ENCODE data around the gene SLC66A3.

The SLC66A3 gene

GRCh38 chr2:11155381-11156035, at the start of gene SLC66A3:
SLC66A3 (plus strand) TSS chr2:11155467; CDS start chr2:11155547, 80 bp downstream.
- DNase-seq (ENCODE audit: low read depth in 2 of 2): peak; percentile 56 to 59

DNA sequence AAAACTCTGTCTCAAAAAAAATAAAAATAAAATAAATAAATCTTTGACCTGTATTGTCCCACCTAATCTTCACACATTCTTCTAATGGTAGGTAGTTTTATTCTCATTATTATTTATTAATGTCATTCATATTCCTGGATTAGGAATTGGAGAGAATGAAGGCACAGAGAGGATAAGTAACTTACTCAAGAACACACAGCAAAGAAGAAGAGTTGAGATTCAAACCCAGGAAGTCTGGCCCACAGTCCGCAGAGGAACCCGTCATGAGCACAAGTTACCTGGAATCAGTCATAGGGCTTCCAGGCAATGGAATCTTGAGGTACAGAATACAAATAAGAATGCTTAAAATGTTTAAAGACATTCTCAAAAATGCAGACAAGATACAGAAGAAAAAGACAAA, 46.3 kb upstream of the SLC66A3 start:
- DNase-seq (ENCODE audit: low read depth in 2 of 2): no peak

- DNase-seq (ENCODE audit: low read depth in 2 of 2): no peak
Observed at GRCh38 chr2:11112870-11113428, 42.3 kb upstream of the SLC66A3 start.

DNA sequence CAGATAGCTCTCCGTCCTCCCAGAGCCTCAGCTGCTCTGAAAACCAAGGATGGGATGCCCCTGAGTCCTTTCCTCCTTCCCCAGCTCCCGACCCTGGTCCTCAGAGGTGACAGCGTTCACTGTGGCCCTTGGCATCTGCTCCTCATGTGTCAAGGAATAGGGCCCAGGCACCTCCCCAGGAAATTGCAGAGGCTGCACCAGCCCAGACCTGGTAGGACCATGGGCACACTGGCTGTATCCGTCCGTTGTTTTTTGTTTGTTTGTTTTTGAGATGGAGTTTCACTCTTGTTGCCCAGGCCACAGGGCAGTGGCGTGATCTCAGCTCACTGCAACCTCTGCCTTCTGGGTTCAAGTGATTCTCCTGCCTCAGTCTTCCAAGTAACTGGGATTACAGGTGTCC, 37.5 kb upstream of the SLC66A3 start:
- DNase-seq (ENCODE audit: low read depth in 2 of 2): no peak

DNA sequence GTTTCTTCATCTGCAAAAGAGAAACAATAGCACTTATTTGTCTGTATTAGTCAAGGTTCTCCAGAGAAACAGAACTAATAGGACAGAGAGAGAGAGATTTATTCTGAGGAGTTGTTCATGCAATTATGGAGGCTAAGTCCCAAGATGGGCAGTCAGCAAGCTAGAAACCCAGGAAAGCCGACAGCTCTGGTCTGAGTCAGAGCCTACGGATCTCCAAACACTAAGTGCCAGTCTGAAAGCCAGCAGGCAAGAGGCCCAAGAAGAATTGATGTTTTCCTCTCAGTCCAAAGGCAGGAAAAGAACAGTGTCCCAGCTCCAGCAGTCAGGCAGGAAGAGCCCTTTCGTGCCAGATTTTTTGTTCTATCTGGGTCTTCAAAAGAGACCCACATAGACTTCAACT, 36.5 kb upstream of the SLC66A3 start:
- DNase-seq (ENCODE audit: low read depth in 2 of 2): no peak

- no peak for DNase-seq (ENCODE audit: low read depth in 2 of 2)
Observed at GRCh38 chr2:11121099-11121822, 34.0 kb upstream of the SLC66A3 start.

DNA sequence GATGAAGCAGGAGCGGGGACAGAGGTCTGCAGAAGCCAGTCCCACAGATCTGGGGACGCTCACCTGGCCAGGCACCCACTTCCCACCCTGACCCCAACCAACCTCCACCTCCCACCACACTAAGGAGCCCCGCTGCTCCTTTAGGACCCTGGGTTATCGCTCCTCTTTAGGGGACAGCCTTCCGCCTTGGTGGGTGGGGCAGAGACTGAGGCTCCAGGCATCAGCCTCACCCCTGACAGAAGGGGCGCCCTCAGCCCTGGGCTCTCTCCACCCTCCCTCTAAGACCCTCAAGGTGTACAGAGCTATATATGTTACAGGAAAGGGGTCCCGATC, 33.5 kb upstream of the SLC66A3 start:
- no peak for DNase-seq (ENCODE audit: low read depth in 2 of 2)

- DNase-seq (ENCODE audit: low read depth in 2 of 2): no peak
Observed at GRCh38 chr2:11122380-11122779, 32.9 kb upstream of the SLC66A3 start.

DNA sequence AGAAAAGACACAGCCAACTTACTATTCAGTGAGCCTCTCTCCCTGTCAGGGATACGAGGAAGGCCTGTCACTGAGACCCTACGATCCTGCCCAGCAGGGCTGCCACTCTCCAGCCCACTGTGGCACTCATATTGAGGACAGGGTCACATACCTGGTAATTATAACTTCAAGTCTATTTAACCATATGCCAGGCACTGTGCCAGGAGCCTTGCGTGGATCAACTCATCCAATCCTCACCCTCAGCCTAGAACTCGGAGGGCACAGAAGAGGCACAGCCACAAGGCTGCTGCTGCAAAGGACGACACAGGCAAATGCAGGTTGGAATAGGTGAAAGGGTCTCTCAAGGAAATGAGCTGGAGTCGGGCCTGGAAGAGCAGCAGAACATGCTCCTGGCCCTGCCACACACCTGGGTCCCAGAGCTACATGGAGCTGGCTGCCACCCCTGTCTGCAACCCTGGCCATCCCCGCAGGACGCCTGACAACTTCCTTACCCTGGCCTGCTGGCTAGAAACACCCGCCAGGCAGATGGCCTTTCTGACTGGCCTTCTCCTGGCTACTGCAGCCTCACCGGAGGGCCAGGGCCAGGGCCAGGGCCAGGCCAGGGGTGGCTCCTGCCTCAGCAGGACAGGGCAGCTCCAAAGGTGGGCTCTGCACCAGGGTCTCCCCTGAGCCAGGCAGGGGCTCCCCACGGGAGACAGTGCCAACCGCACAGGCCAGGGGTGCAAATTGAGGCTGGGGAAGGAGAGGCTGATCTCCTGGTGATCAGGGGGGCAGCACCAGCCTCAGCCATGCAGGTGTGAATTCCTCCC, 32.1 kb upstream of the SLC66A3 start:
- no peak for DNase-seq (ENCODE audit: low read depth in 2 of 2)

DNA sequence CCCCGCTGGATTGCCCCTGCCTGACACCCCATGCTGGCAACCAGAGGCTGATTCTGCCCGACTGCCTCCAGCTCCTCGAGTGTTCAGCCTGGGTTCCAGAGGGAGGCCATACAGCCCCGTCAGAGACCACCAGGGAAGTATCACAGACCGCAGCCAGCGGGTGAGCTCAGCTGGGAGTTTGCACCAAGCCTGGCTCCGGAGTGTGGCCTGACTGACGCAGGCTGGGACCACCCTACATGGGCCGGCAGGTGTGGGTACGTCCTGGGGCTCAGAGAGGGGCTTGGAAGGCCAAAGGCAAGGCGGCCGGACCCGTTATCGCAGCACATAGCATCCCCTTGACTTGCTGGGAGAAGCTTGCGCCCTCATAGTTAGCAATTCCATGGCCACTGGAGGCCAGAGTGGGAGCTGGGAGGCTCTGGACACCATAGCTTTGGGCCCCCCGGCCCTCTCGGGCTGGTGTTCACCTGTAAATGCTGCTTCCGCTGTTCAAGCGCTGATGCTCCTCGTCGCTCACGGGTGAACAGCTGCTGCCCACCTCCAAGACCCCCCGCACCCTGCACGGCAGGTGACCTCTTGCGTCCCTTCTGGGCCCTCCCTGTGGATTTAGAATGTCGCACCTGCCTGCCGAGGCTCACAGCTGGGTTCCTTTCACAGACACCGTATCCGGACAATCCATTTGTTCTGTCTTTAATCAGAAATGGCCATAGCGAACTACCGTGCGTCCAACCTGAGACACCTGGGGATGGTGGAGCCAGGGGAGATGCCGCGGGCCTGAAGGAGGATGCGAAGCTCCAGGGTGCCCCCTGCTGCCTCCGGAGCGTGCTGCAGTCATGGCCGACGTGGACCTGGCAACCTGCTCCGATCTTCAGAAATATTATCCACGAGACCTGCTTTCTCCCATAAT, 31.2 kb upstream of the SLC66A3 start:
- peak; percentile 48 to 68 for DNase-seq (ENCODE audit: low read depth in 2 of 2)

- DNase-seq (ENCODE audit: low read depth in 2 of 2): no peak
Observed at GRCh38 chr2:11124760-11125068, 30.6 kb upstream of the SLC66A3 start.

DNA sequence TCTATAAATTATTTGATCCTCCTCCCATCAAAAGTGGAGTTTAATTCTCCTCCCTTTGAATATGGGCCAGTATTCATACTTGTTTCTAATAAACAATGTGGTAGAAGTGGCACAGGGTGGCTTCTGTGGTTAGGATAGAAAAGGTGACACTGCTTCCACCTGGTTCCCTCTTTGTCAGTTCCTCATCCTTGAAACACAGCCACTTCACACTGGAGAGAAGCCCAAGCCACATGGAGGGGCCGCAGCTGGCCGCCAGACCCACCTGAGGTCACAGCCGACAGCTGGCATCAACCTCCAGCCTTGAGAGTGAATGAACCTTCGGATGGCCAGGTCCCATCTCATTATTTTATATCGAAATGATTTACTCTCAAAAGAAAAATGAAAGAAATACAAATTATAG, 27.5 kb upstream of the SLC66A3 start:
- no peak for DNase-seq (ENCODE audit: low read depth in 2 of 2)

DNA sequence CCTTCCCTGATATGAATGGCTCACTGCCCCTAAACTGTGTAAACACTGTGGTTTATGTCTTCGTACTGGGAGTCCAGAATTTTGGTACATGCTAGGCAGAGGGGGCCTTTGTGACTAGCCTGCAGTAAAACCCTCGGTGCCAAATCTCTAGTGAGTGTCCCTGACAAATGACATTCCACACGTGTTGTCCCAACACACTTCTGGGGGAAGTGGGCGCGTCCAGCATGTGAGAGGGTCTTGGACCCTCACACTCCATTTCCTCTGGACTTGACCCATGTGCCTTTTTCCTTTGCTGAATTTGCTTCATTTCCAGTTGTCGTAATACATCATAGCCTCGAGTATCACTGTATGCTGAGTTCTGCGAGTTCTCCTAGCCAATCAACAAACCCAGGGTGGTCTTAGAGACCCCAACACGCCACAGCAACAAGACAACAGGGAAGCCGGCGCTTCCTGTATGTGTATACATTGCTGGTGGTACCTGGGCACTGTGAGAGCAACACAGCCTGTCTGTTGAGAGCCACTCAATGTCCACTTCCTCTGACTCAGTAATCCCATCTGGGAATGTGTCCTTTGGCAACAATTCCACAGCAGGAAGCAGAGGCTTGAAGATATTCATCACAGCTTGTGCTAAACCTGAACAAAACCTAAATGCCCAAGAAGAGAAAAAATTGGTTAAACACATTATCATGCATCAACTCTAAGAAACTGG, 26.9 kb upstream of the SLC66A3 start:
- no peak for DNase-seq (ENCODE audit: low read depth in 2 of 2)

DNA sequence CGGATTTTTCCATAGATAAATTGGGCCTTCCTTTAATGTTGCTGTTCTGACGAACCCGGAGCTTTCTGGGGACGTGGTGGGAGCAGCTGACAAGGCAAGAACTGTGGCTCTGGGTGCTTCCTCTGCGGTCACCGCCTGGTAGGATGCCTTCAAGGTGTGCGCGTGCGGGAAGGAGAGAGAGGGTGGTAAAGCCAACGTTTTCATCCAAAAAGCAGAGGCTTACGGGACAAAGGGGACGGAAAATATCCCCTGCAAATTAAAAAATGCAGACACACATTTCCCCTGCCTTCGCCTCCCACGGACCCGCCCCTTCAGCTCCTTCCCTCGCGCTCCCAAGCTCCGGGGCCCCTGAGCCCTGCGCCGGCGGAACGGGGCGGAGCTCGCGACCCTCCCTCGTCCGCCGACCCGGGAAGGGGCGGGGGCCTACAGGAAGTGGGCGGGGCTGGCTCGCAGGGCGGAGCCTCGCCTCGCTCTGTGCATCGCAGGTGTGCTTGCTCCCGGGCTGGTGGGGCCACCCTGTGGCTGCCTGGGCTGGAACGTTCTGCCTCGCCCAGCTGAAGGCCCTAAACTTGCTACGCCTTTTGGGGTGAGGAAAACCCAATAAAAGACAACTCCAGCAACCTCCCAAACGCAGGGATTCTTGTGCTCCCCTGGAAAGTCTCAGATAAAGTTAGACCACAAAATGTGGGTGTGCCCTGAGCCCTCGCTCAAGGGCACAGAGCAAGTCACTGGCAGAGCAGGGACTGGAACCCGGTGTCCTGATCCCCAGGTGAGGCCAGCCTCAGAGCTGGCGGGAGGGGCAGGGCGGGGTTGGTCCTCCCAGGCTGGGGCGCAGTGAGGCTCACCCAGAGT, 25.4 kb upstream of the SLC66A3 start:
- peak; percentile 50 to 76 for DNase-seq (ENCODE audit: low read depth in 2 of 2)

DNA sequence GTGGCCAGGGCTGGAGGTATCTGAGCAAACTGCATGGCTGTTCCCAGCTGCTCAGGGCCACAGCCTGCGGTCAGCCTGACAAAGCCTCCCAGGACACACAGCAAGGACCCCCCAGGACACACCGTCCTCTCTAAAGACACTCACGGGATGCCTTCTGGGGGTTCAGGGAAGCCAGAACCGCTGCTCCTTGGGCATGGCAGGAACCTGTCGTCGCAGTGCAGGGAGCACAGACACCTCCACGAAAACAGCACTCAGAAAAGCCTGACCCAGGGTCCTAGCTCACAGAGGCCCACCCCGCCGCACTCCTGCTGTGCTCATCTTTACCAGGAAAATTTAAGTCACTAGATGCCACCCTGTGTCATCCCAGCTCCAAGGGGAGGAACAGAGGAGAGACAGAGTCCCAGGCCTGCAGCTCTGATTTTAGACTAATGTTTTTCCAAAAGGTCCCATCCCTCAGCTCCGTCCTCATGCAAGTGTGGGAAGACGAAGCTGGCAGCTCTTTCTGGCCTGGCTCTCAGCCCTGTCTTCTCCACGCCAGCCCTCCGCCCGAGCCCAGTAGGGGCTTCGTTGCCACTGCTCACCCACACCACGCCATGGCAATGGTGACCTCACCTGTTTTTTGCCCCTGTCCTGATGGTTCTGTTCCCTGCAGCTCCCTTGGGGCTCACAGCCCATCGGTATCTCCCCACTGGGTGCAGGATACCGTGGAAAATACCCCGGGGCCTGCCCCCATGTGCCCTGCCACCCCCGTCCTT, 23.9 kb upstream of the SLC66A3 start:
- no peak for DNase-seq (ENCODE audit: low read depth in 2 of 2)

DNA sequence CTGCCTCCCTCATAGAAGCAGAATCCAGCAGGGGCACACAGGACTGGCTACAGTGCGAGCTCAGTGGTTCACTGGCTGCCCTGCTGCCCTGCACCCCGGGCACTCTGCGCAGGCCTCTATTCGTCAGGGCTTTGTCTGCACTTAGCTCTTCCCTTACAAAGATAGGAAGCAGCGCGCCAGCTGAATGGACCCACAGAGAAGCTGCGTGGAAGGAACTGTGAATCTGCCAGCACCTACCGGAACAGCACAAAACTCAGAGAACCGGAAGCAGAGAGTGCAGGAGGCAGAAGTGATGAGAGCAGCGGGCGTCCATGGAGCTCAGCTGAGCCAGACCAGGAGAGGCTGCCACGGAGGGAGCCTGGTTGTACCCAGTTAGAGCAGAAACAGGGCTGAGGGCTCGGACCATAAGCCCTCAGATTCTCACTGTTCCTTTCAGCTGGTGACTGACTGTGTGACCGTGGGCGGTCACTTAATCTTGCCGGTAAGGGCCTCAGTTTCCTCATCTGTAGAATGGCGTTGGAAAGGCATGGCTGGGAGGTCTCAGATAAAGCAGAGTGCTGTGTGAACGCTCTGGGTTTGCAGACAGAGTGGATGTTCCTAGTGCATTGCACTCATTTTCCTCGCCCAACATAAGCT, 23.1 kb upstream of the SLC66A3 start:
- no peak for DNase-seq (ENCODE audit: low read depth in 2 of 2)

DNA sequence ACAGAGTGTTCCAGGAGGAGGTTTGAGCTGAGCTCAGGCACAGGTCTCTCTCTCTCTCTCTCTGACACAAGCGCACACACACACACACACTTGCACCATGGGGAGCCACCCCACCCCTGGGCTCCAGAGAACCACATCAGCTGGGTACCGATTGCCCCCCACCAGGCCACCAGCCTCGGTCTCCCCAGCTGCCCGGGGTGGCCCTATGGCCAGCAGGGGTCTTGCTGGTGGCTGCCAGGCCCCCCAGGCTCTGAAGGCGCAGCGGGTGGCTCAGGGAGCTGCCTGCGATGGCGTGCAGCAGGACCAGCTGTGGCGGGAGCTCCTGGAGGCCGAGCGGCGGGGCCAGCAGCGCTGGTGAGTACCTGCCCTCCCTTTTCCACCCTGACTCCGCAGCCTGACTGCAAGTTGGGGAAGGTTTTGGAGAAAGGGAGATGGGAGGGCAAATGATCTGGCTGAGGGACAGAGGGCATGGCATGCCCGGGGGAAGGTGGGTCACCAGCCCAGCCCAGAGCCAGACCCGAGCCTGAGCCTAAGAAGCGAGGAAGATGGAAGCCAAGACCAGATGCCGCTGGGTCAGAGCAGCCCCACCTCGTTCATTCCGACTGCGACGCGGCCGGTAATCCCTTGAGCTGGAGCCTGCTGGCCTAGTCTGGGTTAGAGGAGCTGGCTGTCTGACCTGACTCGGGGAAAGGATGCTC, 21.9 kb upstream of the SLC66A3 start:
- DNase-seq (ENCODE audit: low read depth in 2 of 2): no peak

GRCh38 chr2:11133936-11134320, 21.3 kb upstream of the SLC66A3 start:
- no peak for DNase-seq (ENCODE audit: low read depth in 2 of 2)
